ENCODE measurements around the gene PCCA.
A peak's percentile ranks its signal among the peaks of the same experiment; 100 is the strongest.
"Not testable (repeated sequence)": the region's sequence is repeated elsewhere in the genome, so short reads cannot be mapped to it uniquely, and the experiment has no call there.

PCCA gene

GRCh38 chr13:100213576-100213975 is 124.7 kb downstream of the PCCA start:
- in situ Hi-C loops (cut with MboI; ENCODE audit: low pct_unique_long_range_greater_than_20kb, low sequenced_read_pairs) = no loop called here
- no peak for DNase-seq

DNA sequence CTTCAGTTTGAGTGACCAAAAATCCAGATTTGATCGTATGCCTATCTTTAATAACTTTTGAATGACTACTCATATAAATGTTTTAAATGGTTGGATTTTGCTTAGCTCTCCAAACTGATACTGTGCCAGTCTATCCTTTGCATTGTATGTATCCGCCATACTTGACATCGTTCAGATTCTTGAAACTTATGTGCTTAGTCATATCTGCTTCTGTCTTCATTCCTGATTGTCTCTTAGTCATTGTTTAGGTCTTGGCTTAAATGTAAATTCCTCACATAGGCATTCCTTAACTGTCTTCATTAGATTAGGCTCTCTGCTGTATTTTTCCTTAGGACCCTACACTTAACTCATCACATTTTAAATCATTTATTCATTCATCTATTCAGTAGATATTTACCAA is 126.0 kb downstream of the PCCA start:
- no peak for DNase-seq
- in situ Hi-C loops (cut with MboI; ENCODE audit: low pct_unique_long_range_greater_than_20kb, low sequenced_read_pairs) = no loop called here

GRCh38 chr13:100221166-100221565 is 132.3 kb downstream of the PCCA start:
- in situ Hi-C loops (cut with MboI; ENCODE audit: low pct_unique_long_range_greater_than_20kb, low sequenced_read_pairs) = no loop called here
- DNase-seq = no peak

DNA sequence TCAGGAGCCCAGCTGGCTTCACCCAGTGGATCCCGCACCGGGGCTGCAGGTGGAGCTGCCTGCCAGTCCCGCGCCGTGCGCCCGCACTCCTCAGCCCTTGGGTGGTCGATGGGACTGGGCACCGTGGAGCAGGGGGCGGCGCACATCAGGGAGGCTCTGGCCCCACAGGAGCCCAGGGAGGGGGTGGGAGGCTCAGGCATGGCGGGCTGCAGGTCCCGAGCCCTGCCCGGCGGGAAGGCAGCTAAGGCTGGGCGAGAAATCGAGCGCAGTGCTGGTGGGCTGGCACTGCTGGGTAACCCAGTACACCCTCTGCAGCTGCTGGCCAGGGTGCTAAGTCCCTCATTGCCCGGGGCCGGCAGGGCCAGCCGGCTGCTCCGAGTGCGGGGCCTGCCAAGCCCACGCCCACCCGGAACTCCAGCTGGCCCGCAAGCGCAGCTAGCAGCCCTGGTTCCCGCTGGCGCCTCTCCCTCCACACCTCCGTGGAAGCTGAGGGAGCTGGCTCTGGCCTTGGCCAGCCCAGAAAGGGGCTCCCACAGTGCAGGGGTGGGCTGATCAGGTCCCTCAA is 135.2 kb downstream of the PCCA start:
- in situ Hi-C loops (cut with MboI; ENCODE audit: low pct_unique_long_range_greater_than_20kb, low sequenced_read_pairs); DNase-seq: not testable (repeated sequence)

DNA sequence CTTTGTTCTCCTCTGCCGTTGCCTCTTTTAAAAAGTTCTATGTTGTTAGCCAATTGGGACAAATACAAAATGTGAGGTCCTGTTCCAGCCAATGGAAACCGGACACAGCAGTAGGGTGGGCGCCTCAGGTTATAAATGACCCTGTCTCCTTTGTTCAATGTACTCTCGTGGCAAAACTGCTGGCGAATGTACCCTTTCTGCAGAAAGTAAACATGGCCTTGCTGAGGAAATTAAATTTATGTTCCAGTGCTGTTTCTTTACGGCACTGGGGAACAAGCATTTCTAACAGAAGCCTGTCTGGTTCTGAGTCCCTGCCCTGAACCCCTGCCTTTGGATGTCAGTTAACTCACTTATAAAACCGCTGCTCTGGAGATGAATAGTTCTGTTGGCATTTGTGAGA is 140.7 kb downstream of the PCCA start:
- no peak for DNase-seq
- in situ Hi-C loops (cut with MboI; ENCODE audit: low pct_unique_long_range_greater_than_20kb, low sequenced_read_pairs) = loop anchor here (25.0 kb wide), 2 partner anchors 283 to 317 kb away; no protein-coding TSS in a partner anchor

GRCh38 chr13:100230769-100231149 is 141.9 kb downstream of the PCCA start:
- no peak for DNase-seq
- in situ Hi-C loops (cut with MboI; ENCODE audit: low pct_unique_long_range_greater_than_20kb, low sequenced_read_pairs) = loop anchor here (25.0 kb wide), 2 partner anchors 282 to 318 kb away; no protein-coding TSS in a partner anchor

DNA sequence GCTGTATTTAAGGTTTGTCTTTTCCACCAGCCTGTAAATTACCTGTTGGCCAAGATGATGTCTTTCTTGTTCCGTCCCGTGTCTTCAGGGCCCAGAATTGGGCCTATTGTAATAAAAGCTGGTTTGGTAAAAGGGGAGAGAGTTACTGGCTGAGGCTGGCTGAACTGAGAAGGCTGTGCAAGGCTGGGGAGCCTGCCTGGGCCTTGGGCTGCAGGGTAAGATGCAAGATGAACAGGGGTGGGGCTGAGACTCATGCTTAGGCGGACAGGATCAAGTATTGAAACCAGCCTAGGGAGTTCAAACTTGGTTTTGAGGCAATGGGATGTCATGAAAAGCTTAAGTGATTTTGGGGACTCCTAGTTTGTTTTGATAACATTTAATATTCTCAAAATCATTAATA is 142.3 kb downstream of the PCCA start:
- in situ Hi-C loops (cut with MboI; ENCODE audit: low pct_unique_long_range_greater_than_20kb, low sequenced_read_pairs) = loop anchor here (25.0 kb wide), 2 partner anchors 281 to 319 kb away; no protein-coding TSS in a partner anchor
- no peak for DNase-seq

GRCh38 chr13:100234006-100234405 is 145.1 kb downstream of the PCCA start:
- DNase-seq = peak; percentile 61
- in situ Hi-C loops (cut with MboI; ENCODE audit: low pct_unique_long_range_greater_than_20kb, low sequenced_read_pairs) = loop anchor here (25.0 kb wide), 2 partner anchors 278 to 322 kb away; no protein-coding TSS in a partner anchor

GRCh38 chr13:100234524-100235136 is 145.7 kb downstream of the PCCA start:
- DNase-seq = no peak
- in situ Hi-C loops (cut with MboI; ENCODE audit: low pct_unique_long_range_greater_than_20kb, low sequenced_read_pairs) = loop anchor here (25.0 kb wide), 2 partner anchors 278 to 322 kb away; no protein-coding TSS in a partner anchor

DNA sequence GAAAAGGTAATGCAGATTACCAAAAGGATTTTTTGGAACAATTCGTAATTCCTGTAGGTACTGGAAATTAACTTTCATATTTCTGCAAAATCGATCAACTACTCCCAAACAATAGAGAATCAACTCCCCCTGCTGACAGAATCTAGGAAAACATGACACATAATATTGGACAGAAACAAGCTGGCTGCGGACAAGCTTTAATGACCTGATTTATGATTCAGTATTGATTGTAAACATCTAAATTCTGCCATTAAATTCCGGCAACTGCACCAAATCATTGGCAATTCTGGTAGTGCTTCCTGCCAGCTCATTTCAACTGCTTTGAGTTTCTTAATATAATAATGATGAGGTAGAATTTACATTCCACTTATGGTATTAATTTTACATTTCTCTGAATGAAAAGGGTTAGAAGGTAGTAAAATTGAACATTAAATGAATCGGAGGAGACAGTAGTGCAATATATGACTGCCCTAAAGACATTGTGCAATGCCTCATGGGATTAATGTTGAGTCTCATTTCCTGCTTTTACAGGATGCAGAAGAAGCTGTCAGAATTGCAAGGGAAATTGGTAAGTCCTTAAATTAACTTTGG is 146.5 kb downstream of the PCCA start:
- in situ Hi-C loops (cut with MboI; ENCODE audit: low pct_unique_long_range_greater_than_20kb, low sequenced_read_pairs) = loop anchor here (25.0 kb wide), 2 partner anchors 277 to 323 kb away; no protein-coding TSS in a partner anchor

DNA sequence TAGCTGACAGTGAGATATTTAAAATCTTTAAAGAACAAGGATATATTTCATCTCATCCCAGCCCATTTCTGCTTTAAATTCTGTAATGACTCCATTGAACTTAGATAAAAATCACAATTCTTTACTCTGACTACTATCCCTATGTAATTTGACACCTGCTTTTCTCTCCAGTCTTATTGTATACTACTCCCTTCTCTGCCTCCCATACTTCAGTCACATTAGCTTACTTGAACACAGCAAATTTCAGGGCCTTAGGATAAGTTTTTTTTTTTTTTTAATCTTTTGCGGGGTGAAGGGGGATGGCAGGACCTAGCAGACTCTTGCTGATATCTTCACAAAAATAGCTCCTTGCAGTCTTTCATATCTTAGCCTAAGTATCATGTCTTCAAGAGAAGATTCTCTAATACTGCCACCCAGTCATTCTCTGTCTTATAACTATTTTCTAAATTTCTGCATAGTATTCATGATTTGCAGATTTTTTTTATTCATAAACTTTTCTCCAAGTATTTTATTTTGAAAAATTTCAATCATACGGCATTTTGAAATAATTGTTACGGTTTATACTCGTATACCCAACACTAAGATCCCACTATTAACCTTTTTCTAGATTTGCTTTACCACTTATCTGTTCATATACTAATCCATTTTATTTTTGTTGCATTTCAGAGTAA is 151.4 kb downstream of the PCCA start:
- no peak for DNase-seq
- in situ Hi-C loops (cut with MboI; ENCODE audit: low pct_unique_long_range_greater_than_20kb, low sequenced_read_pairs) = loop anchor here (25.0 kb wide), 2 partner anchors 272 to 328 kb away; no protein-coding TSS in a partner anchor

More for the DNA sequence above, 146.5 kb downstream of the PCCA start:
- peak; percentile 59 for DNase-seq

DNA sequence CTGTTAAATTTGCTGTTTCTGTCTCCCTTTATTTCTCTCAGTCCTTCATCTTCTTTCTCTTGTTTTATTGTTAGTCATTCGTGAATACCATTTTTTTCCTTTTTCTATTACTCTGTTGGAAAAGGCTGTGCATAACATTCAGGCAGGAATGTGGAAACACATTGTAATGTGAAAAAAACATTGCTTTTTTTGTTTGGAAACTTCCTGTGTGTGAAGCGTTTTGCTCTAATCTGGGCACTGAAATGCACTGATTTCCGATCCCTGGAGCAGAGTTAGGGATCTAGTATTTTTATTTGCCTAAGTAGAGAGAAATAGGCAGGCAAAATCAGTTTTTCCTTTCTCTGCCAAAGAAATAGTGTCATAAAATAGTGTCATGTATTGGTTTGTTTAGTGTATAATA is 155.5 kb downstream of the PCCA start:
- DNase-seq = no peak
- in situ Hi-C loops (cut with MboI; ENCODE audit: low pct_unique_long_range_greater_than_20kb, low sequenced_read_pairs) = loop anchor here (25.0 kb wide), 2 partner anchors 268 to 332 kb away; no protein-coding TSS in a partner anchor

- DNase-seq = no peak
- in situ Hi-C loops (cut with MboI; ENCODE audit: low pct_unique_long_range_greater_than_20kb, low sequenced_read_pairs) = loop anchor here (25.0 kb wide), 2 partner anchors 267 to 333 kb away; no protein-coding TSS in a partner anchor
These were observed 156.2 kb downstream of the PCCA start for GRCh38 chr13:100245104-100245503.

DNA sequence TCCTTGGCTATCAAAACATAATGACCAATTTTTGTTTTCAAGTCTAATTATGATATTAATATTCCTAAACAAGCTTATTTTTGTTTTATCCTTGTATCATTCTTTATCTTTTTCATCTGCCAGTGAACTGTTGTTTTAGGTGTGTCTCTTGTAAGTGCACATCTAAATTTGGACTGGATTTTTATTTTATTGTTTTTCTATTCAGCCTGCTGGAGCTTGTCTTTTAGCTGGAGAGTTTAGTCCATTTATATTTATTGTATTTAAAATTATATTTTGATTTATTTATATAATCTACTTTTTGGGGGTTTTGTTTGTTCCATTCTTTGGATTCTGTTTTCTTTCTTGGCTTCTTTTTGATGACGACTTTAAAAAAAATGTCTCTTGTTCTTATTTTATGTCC is 159.0 kb downstream of the PCCA start:
- in situ Hi-C loops (cut with MboI; ENCODE audit: low pct_unique_long_range_greater_than_20kb, low sequenced_read_pairs) = loop anchor here (25.0 kb wide), 2 partner anchors 264 to 336 kb away; no protein-coding TSS in a partner anchor
- no peak for DNase-seq

GRCh38 chr13:100254002-100254401 is 165.1 kb downstream of the PCCA start:
- DNase-seq = no peak
- in situ Hi-C loops (cut with MboI; ENCODE audit: low pct_unique_long_range_greater_than_20kb, low sequenced_read_pairs) = no loop called here

- in situ Hi-C loops (cut with MboI; ENCODE audit: low pct_unique_long_range_greater_than_20kb, low sequenced_read_pairs) = no loop called here
- DNase-seq = no peak
These were observed 173.5 kb downstream of the PCCA start for GRCh38 chr13:100262404-100262803.

- in situ Hi-C loops (cut with MboI; ENCODE audit: low pct_unique_long_range_greater_than_20kb, low sequenced_read_pairs) = no loop called here
- no peak for DNase-seq
These were observed 177.1 kb downstream of the PCCA start for GRCh38 chr13:100266026-100266425.

GRCh38 chr13:100269837-100270236 is 180.9 kb downstream of the PCCA start:
- in situ Hi-C loops (cut with MboI; ENCODE audit: low pct_unique_long_range_greater_than_20kb, low sequenced_read_pairs) = no loop called here
- no peak for DNase-seq

DNA sequence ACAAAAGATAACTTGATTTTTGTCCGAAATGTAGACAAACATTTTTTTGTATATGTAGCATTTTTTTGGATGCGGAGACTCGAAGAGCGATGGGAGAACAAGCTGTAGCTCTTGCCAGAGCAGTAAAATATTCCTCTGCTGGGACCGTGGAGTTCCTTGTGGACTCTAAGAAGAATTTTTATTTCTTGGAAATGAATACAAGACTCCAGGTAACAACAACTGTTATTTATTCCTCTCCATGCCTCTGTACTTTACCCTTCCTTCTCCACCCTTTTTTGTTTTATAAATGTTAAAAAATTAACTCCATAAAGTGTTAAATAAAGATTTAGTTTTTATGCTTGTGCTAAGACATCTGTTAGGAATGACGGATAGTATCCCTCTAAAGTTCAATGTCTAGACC is 184.2 kb downstream of the PCCA start:
- in situ Hi-C loops (cut with MboI; ENCODE audit: low pct_unique_long_range_greater_than_20kb, low sequenced_read_pairs) = no loop called here
- DNase-seq = no peak

DNA sequence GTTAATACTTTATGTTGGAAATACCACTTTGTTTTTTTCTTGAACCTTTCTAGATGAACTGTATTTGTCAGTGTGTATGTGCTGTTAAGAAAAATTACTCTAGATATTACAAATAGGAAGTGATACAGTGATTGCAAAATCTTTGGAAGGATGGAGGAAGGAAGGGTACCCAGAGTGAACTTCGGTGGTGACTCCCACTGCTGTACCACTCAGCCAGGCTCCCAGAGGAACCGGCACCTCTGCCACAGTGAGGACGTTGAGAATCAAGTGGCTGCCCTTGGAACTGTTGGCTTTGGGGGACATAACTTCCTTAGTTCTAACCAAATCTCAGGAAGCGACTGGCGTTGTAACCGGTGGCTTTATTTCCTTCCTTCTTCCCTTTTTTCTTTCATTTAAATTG is 184.7 kb downstream of the PCCA start:
- in situ Hi-C loops (cut with MboI; ENCODE audit: low pct_unique_long_range_greater_than_20kb, low sequenced_read_pairs) = no loop called here
- DNase-seq = peak; percentile 43

All from KBM-7 (cell line).